IPS-NIHi7 (cell line): Measurements from ENCODE around the gene MICALL2.

Experiments used
- DNase-seq: peaks from one replicate; pipeline ENCODE4 v3.0.0; 2012; ENCODE audit warnings: mixed read lengths; ENCODE audit errors: extremely low spot score

MICALL2 gene

GRCh38 chr7:1394371-1394770 lies 64.9 kb downstream of the MICALL2 start:
- no peak for DNase-seq

DNA sequence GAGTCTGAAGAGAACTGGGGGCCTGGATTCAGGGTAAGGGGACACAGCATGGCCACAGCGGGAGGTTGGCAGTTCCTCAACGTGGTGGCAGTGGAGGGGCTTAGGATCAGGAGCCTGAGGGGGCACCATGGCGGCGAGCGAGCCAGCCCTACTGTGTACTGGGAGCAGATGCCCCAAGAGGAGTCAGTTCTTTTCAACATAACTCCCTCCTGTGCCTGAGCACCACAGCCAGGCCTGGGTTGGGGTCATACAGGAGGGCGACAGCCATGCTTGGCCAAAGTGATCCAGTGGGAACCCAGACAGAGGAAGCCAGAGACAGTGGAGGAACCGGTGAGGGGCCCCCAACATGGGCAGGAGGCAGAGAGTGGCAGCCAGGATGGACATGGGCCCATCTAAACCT lies 65.8 kb downstream of the MICALL2 start:
- no peak for DNase-seq

GRCh38 chr7:1392556-1392955 lies 66.7 kb downstream of the MICALL2 start:
- DNase-seq = no peak

DNA sequence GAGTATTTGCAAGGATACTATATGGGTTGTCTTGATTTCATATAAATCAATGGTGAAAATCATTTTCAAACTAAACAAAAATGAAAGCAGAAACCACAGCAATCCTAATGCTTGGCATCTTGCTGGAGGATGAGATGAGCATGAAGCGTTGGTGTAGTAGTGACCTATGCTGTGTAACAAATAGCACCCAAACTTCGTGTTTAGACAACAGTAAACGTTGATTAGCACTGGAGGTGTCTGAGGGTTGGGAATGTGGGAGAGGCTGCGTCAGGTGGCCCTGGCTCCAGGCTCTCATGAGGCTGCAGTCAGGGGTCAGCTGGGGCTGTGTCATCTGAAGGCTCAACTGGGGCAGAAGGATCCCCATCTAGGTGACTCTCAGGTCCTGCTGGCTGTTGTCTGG lies 67.8 kb downstream of the MICALL2 start:
- DNase-seq = no peak

DNA sequence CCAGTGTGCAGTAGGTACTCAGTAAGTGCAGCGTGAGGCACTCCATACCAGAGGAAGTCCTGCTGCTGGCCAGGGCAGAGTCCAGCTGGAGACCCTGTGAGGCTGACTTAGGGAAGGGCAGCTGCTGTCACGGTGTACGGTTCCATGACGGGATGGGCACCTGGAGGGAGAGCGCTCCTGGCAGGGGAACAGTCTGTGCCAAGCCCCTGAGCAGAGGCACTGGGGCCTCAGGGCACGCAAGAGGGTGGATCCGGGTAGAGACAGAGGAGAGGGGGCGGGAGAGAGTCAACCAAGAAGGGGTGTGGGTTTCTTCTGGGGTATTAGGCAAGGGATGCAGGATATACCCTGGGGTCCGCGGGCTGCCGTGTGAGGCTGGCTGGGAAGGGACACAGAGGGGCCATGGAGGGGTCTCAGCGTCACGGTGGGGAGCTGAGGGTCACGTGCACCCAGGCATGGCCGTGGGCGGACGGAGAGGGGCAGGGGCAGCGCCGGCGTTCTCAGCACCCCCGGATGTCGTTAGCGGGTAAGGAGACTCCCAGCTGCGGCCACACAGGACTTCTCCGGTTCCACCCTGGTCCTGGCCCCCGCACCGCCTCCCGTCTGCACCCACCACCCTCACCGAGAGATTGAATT lies 70.5 kb downstream of the MICALL2 start:
- no peak for DNase-seq

GRCh38 chr7:1388021-1388702 lies 71.1 kb downstream of the MICALL2 start:
- DNase-seq = no peak

DNA sequence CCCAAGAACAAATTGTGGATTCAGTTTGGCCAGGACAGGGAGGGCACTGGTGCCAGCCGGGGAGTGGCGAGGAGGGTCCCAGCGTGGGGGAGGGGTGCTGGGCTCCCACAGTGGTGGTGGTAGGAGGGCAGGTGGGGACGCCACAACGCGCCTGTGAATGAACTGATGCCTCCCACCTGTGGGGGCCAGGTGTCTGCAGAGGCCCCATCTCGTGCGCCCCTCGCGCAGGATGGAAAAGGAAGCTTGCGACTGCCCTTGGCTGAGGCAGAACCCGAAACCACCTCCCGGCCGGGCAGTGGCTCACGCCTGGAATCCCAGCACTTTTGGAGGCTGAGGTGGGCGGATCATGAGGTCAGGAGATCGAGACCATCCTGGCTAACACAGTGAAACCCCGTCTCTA lies 72.0 kb downstream of the MICALL2 start:
- no peak for DNase-seq

GRCh38 chr7:1386623-1387220 lies 72.5 kb downstream of the MICALL2 start:
- no peak for DNase-seq

GRCh38 chr7:1385809-1386622 lies 73.3 kb downstream of the MICALL2 start:
- DNase-seq = no peak

- DNase-seq = no peak
Observed at GRCh38 chr7:1385086-1385808, 74.0 kb downstream of the MICALL2 start.
